DND-41 (cell line): ENCODE data around the gene DCAF5.

Experiments
- ATAC-seq: fragments of 200-7000 bp; cut with Tn5 transposase; 3 replicates; pipeline ENCODE4 v1.9.1; 2021; ENCODE audit warnings: low read depth; ENCODE audit not compliant: insufficient read depth
- DNase-seq: peaks from one replicate; pipeline ENCODE4 v3.0.0-alpha.2; 2020
- H2AFZ ChIP-seq: 2 replicates; pipeline ENCODE4 v1.6.0; 2012; ENCODE audit warnings: low read depth, low read length
- H3K27ac ChIP-seq: 2 replicates; pipeline ENCODE4 v1.5.1; 2012; ENCODE audit warnings: low read length, inconsistent platforms
- H3K27me3 ChIP-seq: fragments of 200-600 bp; sonication (generic); 2 replicates; pipeline ENCODE4 v1.6.0; 2012; ENCODE audit warnings: low read length, mild to moderate bottlenecking, inconsistent platforms; ENCODE audit not compliant: insufficient read depth, poor library complexity
- H3K36me3 ChIP-seq: 2 replicates; pipeline ENCODE4 v1.5.1; 2012; ENCODE audit warnings: low read length, inconsistent platforms; ENCODE audit not compliant: insufficient read depth
- H3K4me1 ChIP-seq: 2 replicates; pipeline ENCODE4 v1.5.1; 2012; ENCODE audit warnings: mild to moderate bottlenecking, low read length; ENCODE audit not compliant: insufficient read depth
- H3K4me2 ChIP-seq: 2 replicates; pipeline ENCODE4 v1.6.0; 2012; ENCODE audit warnings: mild to moderate bottlenecking, moderate library complexity, low read length, inconsistent platforms; ENCODE audit not compliant: insufficient read depth
- H3K4me3 ChIP-seq, 2 experiments: fragments of 200-600 bp in 1 of 2; shearing (Covaris generic) in 1 of 2; 2 replicates each; pipeline ENCODE4 v1.5.1; 2012 to 2016; ENCODE audit warnings: inconsistent platforms in 2 of 2, low read length in 2 of 2, mild to moderate bottlenecking in 2 of 2, low read depth in 1 of 2, moderate library complexity in 1 of 2
- H3K79me2 ChIP-seq: 2 replicates; pipeline ENCODE4 v1.6.0; 2012; ENCODE audit warnings: low read length, inconsistent platforms; ENCODE audit not compliant: insufficient read depth
- H3K9ac ChIP-seq: 2 replicates; pipeline ENCODE4 v1.6.0; 2012; ENCODE audit warnings: low read depth, mild to moderate bottlenecking, inconsistent platforms, low read length, moderate library complexity
- H3K9me3 ChIP-seq: 2 replicates; pipeline ENCODE4 v1.5.1; 2012; ENCODE audit warnings: low read length, moderate library complexity, mild to moderate bottlenecking, inconsistent platforms; ENCODE audit not compliant: insufficient read depth, severe bottlenecking
- H4K20me1 ChIP-seq: 2 replicates; pipeline ENCODE4 v1.6.0; 2012; ENCODE audit warnings: low read length; ENCODE audit not compliant: insufficient read depth
- EZH2 ChIP-seq: IDR thresholded peaks from 3 replicates; pipeline ENCODE4 v1.6.1; 2012; ENCODE audit warnings: borderline replicate concordance, low read depth, mild to moderate bottlenecking, moderate library complexity, low read length, inconsistent platforms; ENCODE audit not compliant: severe bottlenecking
- TF ChIP-seq, protein P1 (sequence below): IDR thresholded peaks from 2 replicates; pipeline ENCODE4 v1.5.1; 2012; ENCODE audit warnings: borderline replicate concordance, low read length, moderate library complexity, mild to moderate bottlenecking; ENCODE audit not compliant: poor library complexity, severe bottlenecking; ENCODE audit errors: extremely low read depth

Gene DCAF5

DNA sequence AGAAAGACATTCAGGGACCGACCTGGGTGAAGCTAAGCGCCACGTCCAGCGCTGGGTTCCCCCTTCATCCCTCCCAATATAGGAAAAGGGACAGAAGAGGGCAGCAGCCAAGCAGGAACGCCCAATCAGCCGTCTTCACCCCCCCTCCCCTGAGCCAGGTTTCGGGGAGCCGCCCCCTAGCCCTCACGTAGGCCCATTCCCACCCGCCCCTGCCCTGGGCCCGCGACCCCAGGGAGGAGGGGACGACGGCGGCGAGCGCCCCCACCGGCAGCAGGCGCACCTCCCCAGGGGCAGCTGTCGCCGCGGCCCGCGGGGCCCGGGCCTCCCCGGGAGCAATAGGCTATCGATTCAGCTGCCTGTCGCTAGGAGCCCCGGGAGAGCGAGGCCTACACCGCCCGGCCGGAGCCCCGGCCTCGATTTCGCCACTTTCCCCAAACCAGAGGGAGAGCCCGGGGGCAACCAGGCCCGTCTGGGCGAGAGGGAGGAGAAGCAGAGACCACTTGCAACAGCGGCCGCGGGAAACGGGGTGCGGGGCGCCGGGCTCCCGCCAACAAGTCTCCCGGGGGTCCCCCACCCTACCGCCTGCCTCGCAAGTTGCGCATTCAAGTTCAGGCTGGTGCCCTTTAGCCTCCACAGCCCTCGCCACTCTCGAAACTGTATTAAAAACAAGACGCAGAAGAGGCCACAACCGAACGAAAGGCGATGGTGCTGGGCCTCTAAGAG, 1.3 kb downstream of the DCAF5 start:
- DNase-seq (peak; percentile 81), ATAC-seq (peak; percentile 70)
- H3K4me2 ChIP-seq: peak overlapping the region; percentile 93
- H3K4me1 ChIP-seq: peaks cover 29% of the 10 kb centered on the region
- peaks cover 53% of the 10 kb centered on the region for H3K79me2 ChIP-seq
- TF ChIP-seq, protein P1, sequence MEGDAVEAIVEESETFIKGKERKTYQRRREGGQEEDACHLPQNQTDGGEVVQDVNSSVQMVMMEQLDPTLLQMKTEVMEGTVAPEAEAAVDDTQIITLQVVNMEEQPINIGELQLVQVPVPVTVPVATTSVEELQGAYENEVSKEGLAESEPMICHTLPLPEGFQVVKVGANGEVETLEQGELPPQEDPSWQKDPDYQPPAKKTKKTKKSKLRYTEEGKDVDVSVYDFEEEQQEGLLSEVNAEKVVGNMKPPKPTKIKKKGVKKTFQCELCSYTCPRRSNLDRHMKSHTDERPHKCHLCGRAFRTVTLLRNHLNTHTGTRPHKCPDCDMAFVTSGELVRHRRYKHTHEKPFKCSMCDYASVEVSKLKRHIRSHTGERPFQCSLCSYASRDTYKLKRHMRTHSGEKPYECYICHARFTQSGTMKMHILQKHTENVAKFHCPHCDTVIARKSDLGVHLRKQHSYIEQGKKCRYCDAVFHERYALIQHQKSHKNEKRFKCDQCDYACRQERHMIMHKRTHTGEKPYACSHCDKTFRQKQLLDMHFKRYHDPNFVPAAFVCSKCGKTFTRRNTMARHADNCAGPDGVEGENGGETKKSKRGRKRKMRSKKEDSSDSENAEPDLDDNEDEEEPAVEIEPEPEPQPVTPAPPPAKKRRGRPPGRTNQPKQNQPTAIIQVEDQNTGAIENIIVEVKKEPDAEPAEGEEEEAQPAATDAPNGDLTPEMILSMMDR: peak; percentile 67
- no peak for TF ChIP-seq EZH2
- peak overlapping the region; percentile 91 for H3K9ac ChIP-seq
- H3K27me3 ChIP-seq: peaks cover 22% of the 10 kb centered on the region
- peak overlapping the region; percentile 87 to 92 for H3K4me3 ChIP-seq
- peaks cover 17% of the 10 kb centered on the region for H3K36me3 ChIP-seq
- H4K20me1 ChIP-seq: peaks cover 8% of the 10 kb centered on the region; the same call in 1 of the 2 replicates
- H3K9me3 ChIP-seq: no peaks in the 10 kb centered on the region
- peak overlapping the region; percentile 93 for H2AFZ ChIP-seq
- H3K27ac ChIP-seq: peak overlapping the region; percentile 78

GRCh38 chr14:69149461-69150244, 3.3 kb downstream of the DCAF5 start:
- no peak for DNase-seq
- ATAC-seq: no peak
- Histone ChIP-seq H3K27me3 (peaks cover 12% of the 10 kb centered on the region), H3K27ac (no peak overlapping the region), H3K4me1 (peaks cover 29% of the 10 kb centered on the region), H2AFZ (no peak overlapping the region), H3K9me3 (no peaks in the 10 kb centered on the region), H3K79me2 (peaks cover 66% of the 10 kb centered on the region), H3K9ac (no peak overlapping the region), H4K20me1 (peaks cover 11% of the 10 kb centered on the region; the same call in 1 of the 2 replicates), H3K4me2 (peak overlapping the region; percentile 2; the same call in 1 of the 2 replicates), H3K36me3 (peaks cover 17% of the 10 kb centered on the region), H3K4me3 (no peak overlapping the region)
- TF ChIP-seq, protein P1: no peak
- TF ChIP-seq EZH2: no peak

GRCh38 chr14:69142101-69142500, 10.8 kb downstream of the DCAF5 start:
- peaks cover 68% of the 10 kb centered on the region for H3K79me2 ChIP-seq

More at GRCh38 chr14:69142101-69142500, 10.8 kb downstream of the DCAF5 start:
- no peak overlapping the region for H3K4me2 ChIP-seq
- H3K27ac ChIP-seq: no peak overlapping the region
- H2AFZ ChIP-seq: no peak overlapping the region
- no peak for TF ChIP-seq EZH2
- TF ChIP-seq, protein P1: no peak
- ATAC-seq (no peak), DNase-seq (no peak)
- H3K27me3 ChIP-seq: no peaks in the 10 kb centered on the region
- peaks cover 14% of the 10 kb centered on the region; the same call in 1 of the 2 replicates for H3K36me3 ChIP-seq
- H3K9ac ChIP-seq: no peak overlapping the region
- H3K9me3 ChIP-seq: no peaks in the 10 kb centered on the region
- H3K4me1 ChIP-seq: no peaks in the 10 kb centered on the region
- no peak overlapping the region for H3K4me3 ChIP-seq
- peaks cover 22% of the 10 kb centered on the region; the same call in 1 of the 2 replicates for H4K20me1 ChIP-seq
